ENCODE data around the gene HNRNPDL.
A peak's percentile ranks its signal among the peaks of the same experiment; 100 is the strongest.

The HNRNPDL gene

DNA sequence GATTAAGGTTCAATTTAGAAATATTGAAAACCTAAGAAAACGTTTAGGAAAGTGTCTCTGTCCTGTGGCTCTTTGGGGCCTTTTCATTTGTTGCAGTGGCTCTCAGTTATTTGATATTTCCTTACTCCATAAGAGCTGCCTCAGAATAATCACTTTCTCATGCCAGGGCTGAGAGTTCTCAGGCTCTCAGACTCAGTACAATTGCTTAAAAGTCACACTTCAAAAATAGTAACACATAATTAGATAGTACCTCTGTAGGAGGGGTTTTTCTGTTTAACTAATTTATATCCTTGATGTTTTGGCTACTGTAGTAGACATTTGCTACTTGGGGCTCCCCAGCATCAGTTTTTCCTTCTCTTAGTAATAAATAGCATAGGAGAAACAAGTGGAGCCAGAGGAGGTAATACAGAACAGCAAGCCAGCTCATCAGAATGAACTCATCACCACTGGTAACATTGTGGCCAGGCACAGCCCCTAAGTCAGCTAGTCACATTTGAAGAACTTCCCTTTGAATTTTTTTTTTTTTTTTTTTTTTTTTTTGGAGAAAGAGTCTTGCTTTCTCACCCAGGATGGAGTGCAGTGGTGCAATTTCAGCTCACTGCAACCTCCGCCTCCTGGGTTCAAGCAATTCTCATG, 48.5 kb downstream of the HNRNPDL start:
- DNase-seq, result no peak

GRCh38 chr4:82381235-82381634, 49.0 kb downstream of the HNRNPDL start:
- no peak for DNase-seq

- no peak for DNase-seq
Observed at GRCh38 chr4:82380831-82381230, 49.4 kb downstream of the HNRNPDL start.

GRCh38 chr4:82380344-82380743, 49.9 kb downstream of the HNRNPDL start:
- peak in 1 of 2 experiments; percentile 1 for DNase-seq

- no peak for DNase-seq
Observed at GRCh38 chr4:82376109-82376508, 54.2 kb downstream of the HNRNPDL start.

DNA sequence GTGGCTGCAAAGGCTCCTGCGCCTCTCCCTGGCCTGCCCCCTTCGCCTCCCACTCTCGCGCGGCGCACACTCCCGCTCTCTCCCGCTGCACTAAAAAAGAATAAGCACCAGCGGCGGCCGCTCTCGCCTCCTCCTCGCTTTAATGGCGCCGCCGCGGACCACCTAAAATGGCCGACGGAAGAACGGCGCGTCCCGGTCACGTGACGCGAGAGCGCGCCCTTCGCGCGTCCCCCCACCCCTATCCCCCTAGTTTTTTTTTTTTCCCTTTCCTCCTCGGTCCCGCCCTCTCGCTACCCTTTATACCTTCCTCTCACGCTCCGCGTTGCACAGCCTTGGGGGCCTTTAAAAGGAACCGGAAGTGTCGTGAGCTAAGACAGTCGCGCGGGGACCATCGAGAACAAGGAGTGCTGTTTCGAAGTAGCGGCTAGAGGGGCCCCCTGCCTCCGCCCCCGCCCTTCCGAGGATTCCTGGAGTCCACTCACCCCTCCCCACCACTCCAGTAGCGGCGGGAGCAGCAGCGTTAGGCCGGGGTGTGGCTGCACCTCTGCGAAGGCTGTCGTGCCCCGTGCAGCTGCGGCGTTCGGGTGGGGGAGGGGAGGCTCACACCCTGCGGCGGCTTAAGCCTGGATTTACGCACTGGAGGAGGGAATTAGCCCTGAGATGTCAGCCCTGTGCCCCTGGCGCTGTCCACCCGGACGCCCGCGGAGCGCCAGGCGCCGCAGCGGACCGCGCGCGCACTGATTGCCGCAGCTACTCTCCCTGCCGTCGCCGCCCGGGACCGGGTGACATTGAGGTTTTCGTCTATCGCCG, 56.2 kb downstream of the HNRNPDL start, which contains the start of gene HNRNPD:
Gene HNRNPD (minus strand): TSS at position 176 of the 810 bp plus-strand sequence. CDS start 313 bp downstream, outside the sequence.
- DNase-seq, result peak; percentile 98

- peak in 1 of 2 experiments; percentile 46 for DNase-seq
Observed at GRCh38 chr4:82373486-82373815, 56.8 kb downstream of the HNRNPDL start.
